Measurements from ENCODE around the gene DMD. TPM values are rescaled to one million over a fixed set of nuclear protein-coding genes. Genes with fewer than 3 reads are reported as not detected.

The DMD gene
- total RNA-seq, 1 experiment from 2014 or later: 2.2 TPM

- Histone ChIP-seq H3K36me3 (ENCODE audit: control insufficient read depth, insufficient read depth, low read length) (no peaks in the 10 kb centered on the region), H3K9me3 (ENCODE audit: control insufficient read depth, insufficient read depth, low read depth, low read length) (no peaks in the 10 kb centered on the region), H3K27me3 (ENCODE audit: control insufficient read depth, insufficient read depth, low read length) (no peaks in the 10 kb centered on the region), H3K4me1 (ENCODE audit: control insufficient read depth, insufficient read depth, low read length) (no peaks in the 10 kb centered on the region), H3K4me3 (ENCODE audit: low read depth in 2 of 2, low read length in 2 of 2) (no peak overlapping the region), H3K27ac (ENCODE audit: low read length) (no peak overlapping the region)
- no peak for ATAC-seq
- POLR2A ChIA-PET: no interaction called here
- in situ Hi-C loops (cut with HindIII; ENCODE audit: low pct_unique_long_range_greater_than_20kb, low sequenced_read_pairs) (no loop called here), intact Hi-C loops (cut with micrococcal nuclease; ENCODE audit: unreplicated experiment) (no loop called here)
- BruUV-seq (replicated peaks): no TSS peak
- no peak for DNase-seq (ENCODE audit: low read depth, low spot score)
- TF ChIP-seq POLR2AphosphoS5 (IDR thresholded peaks at IDR 0.05; ENCODE audit: low read depth, low read length) (no peak), TCF7L2 (IDR thresholded peaks at IDR 0.05; ENCODE audit: low read depth, low read length) (no peak), CTCF (IDR thresholded peaks at IDR 0.05) (no peak), REST (IDR thresholded peaks at IDR 0.05; ENCODE audit: insufficient read depth in 1 of 2, low read depth in 2 of 2, low read length in 1 of 2) (no peak), SIN3A (IDR thresholded peaks at IDR 0.05; ENCODE audit: borderline replicate concordance, insufficient read depth, low read depth, low read length) (no peak)
- CTCF ChIA-PET: no interaction called here
These were observed 2010.9 kb downstream of the DMD start for GRCh38 chrX:31200430-31200829.

- Histone ChIP-seq H3K4me3 (ENCODE audit: low read depth in 2 of 2, low read length in 2 of 2) (no peak overlapping the region), H3K9me3 (ENCODE audit: control insufficient read depth, insufficient read depth, low read depth, low read length) (no peaks in the 10 kb centered on the region), H3K36me3 (ENCODE audit: control insufficient read depth, insufficient read depth, low read length) (no peaks in the 10 kb centered on the region), H3K27me3 (ENCODE audit: control insufficient read depth, insufficient read depth, low read length) (no peaks in the 10 kb centered on the region), H3K4me1 (ENCODE audit: control insufficient read depth, insufficient read depth, low read length) (no peaks in the 10 kb centered on the region), H3K27ac (ENCODE audit: low read length) (no peak overlapping the region)
- POLR2A ChIA-PET: no interaction called here
- TF ChIP-seq REST (IDR thresholded peaks at IDR 0.05; ENCODE audit: insufficient read depth in 1 of 2, low read depth in 2 of 2, low read length in 1 of 2) (no peak), POLR2AphosphoS5 (IDR thresholded peaks at IDR 0.05; ENCODE audit: low read depth, low read length) (no peak), TCF7L2 (IDR thresholded peaks at IDR 0.05; ENCODE audit: low read depth, low read length) (no peak), SIN3A (IDR thresholded peaks at IDR 0.05; ENCODE audit: borderline replicate concordance, insufficient read depth, low read depth, low read length) (no peak), CTCF (IDR thresholded peaks at IDR 0.05) (no peak)
- in situ Hi-C loops (cut with HindIII; ENCODE audit: low pct_unique_long_range_greater_than_20kb, low sequenced_read_pairs): no loop called here
- no TSS peak for BruUV-seq (replicated peaks)
- DNase-seq (ENCODE audit: low read depth, low spot score) (no peak), ATAC-seq (no peak)
- intact Hi-C loops (cut with micrococcal nuclease; ENCODE audit: unreplicated experiment): no loop called here
- CTCF ChIA-PET: no interaction called here
These were observed 2011.6 kb downstream of the DMD start for GRCh38 chrX:31199840-31200114.

Data from Panc1 (cell line).